HepG2 (cell line): Measurements from ENCODE around the gene SNU13. TPM values are rescaled to one million over a fixed set of nuclear protein-coding genes. Genes with fewer than 3 reads are reported as not detected.

Experiments used
- BCLAF1 ChIP-seq: fragments of 450-650 bp; IDR thresholded peaks from 2 replicates; pipeline ENCODE4 v1.6.1; 2017; ENCODE audit warnings: mild to moderate bottlenecking
- CAMTA2 ChIP-seq: sonication (generic); formaldehyde crosslinking; IDR thresholded peaks from 2 replicates; pipeline ENCODE4 v1.4.0; 2020; ENCODE audit warnings: mild to moderate bottlenecking, missing genetic modification reagents, borderline replicate concordance
- DRAP1 ChIP-seq: IDR thresholded peaks from 2 replicates; pipeline ENCODE4 v1.6.1; 2016; ENCODE audit warnings: missing genetic modification reagents, missing compliant biosample characterization
- ERF ChIP-seq: IDR thresholded peaks from 2 replicates; pipeline ENCODE4 v1.6.1; 2018; ENCODE audit warnings: missing biosample characterization, missing genetic modification reagents
- GABPB1 ChIP-seq: IDR thresholded peaks from 2 replicates; pipeline ENCODE4 v1.6.1; 2016; ENCODE audit warnings: mild to moderate bottlenecking, missing genetic modification reagents, moderate library complexity, missing compliant biosample characterization
- GATA4 ChIP-seq: sonication (generic); IDR thresholded peaks from 2 replicates; pipeline ENCODE4 v1.6.1; 2016; ENCODE audit warnings: antibody characterized with exemption, low read depth, borderline replicate concordance
- GATAD1 ChIP-seq: IDR thresholded peaks from 2 replicates; pipeline ENCODE4 v1.6.1; 2016; ENCODE audit warnings: missing genetic modification reagents, missing compliant biosample characterization
- HNRNPLL ChIP-seq: fragments of 200-400 bp; formaldehyde crosslinking; IDR thresholded peaks from 2 replicates; pipeline ENCODE4 v1.6.1; 2017; ENCODE audit warnings: mild to moderate bottlenecking, low read depth, low read length; ENCODE audit not compliant: poor library complexity, severe bottlenecking
- KMT2B ChIP-seq: IDR thresholded peaks from 2 replicates; pipeline ENCODE4 v1.6.1; 2016; ENCODE audit warnings: missing genetic modification reagents, missing compliant biosample characterization
- MED13 ChIP-seq: sonication (generic); formaldehyde crosslinking; IDR thresholded peaks from 2 replicates; pipeline ENCODE4 v1.5.0; 2020; ENCODE audit warnings: missing genetic modification reagents
- MEF2D ChIP-seq: sonication (generic); formaldehyde crosslinking; IDR thresholded peaks from 2 replicates; pipeline ENCODE4 v1.5.1; 2020; ENCODE audit warnings: mild to moderate bottlenecking, missing genetic modification reagents
- NAIF1 ChIP-seq: sonication (generic); formaldehyde crosslinking; IDR thresholded peaks from 2 replicates; pipeline ENCODE4 v1.5.0; 2020; ENCODE audit warnings: mild to moderate bottlenecking, missing genetic modification reagents, borderline replicate concordance
- POLR2AphosphoS5 ChIP-seq: IDR thresholded peaks from 2 replicates; pipeline ENCODE4 v1.6.1; 2012; ENCODE audit warnings: low read depth, low read length
- RFX1 ChIP-seq: fragments of 450-650 bp; IDR thresholded peaks from 2 replicates; pipeline ENCODE4 v1.6.1; 2017
- RFXAP ChIP-seq: sonication (generic); formaldehyde crosslinking; IDR thresholded peaks from 2 replicates; pipeline ENCODE4 v1.4.0; 2020; ENCODE audit warnings: missing genetic modification reagents, borderline replicate concordance
- SIN3A ChIP-seq: IDR thresholded peaks from 2 replicates; pipeline ENCODE4 v1.6.1; 2011; ENCODE audit warnings: low read depth, mild to moderate bottlenecking, control low read depth, low read length, borderline replicate concordance
- TEF ChIP-seq: sonication (generic); formaldehyde crosslinking; IDR thresholded peaks from 2 replicates; pipeline ENCODE4 v1.5.0; 2020; ENCODE audit warnings: missing genetic modification reagents
- THAP7 ChIP-seq: sonication (generic); formaldehyde crosslinking; IDR thresholded peaks from 2 replicates; pipeline ENCODE4 v1.8.1; 2023; ENCODE audit warnings: mild to moderate bottlenecking, missing genetic modification reagents
- ZBTB3 ChIP-seq: sonication (generic); formaldehyde crosslinking; IDR thresholded peaks from 2 replicates; pipeline ENCODE4 v1.4.0; 2020; ENCODE audit warnings: low read depth, mild to moderate bottlenecking, moderate library complexity, missing genetic modification reagents, borderline replicate concordance
- ZNF251 ChIP-seq: sonication (generic); formaldehyde crosslinking; IDR thresholded peaks from 2 replicates; pipeline ENCODE4 v1.9.0; 2021; ENCODE audit warnings: mild to moderate bottlenecking, missing genetic modification reagents
- ZNF276 ChIP-seq: sonication (generic); formaldehyde crosslinking; IDR thresholded peaks from 2 replicates; pipeline ENCODE4 v1.4.0; 2020; ENCODE audit warnings: mild to moderate bottlenecking, low read depth, missing genetic modification reagents
- ZNF558 ChIP-seq: sonication (generic); formaldehyde crosslinking; IDR thresholded peaks from 2 replicates; pipeline ENCODE4 v1.9.0; 2022; ENCODE audit warnings: mild to moderate bottlenecking, missing genetic modification reagents, borderline replicate concordance
- ZNF891 ChIP-seq: sonication (generic); formaldehyde crosslinking; IDR thresholded peaks from 2 replicates; pipeline ENCODE4 v1.5.0; 2020; ENCODE audit warnings: mild to moderate bottlenecking, missing genetic modification reagents
- ZSCAN22 ChIP-seq: sonication (generic); formaldehyde crosslinking; IDR thresholded peaks from 2 replicates; pipeline ENCODE4 v1.4.0; 2020; ENCODE audit warnings: mild to moderate bottlenecking, missing genetic modification reagents
- polyA plus RNA-seq, 8 experiments: library from polyadenylated mRNA; depleted of rRNA in 3 of 8; stranded (reverse) in 7 of 8; unstranded in 1 of 8; fragments of >200 nt; fragmentation: Illumina TruSeq in 4 of 8; extraction: Trizol in 4 of 8; gene quantifications; 2 replicates each; pipeline versions ENCODE4 v1.2.1 to v1.2.3, GENCODE V29; 2011 to 2016; ENCODE audit warnings: low read depth in 4 of 8, missing spikeins in 1 of 8, mixed read lengths in 1 of 8; ENCODE audit not compliant: insufficient read depth in 1 of 8
- total RNA-seq, 5 experiments: library from RNA; depleted of rRNA; stranded (reverse); fragments of >200 nt; fragmentation: Illumina TruSeq; extraction: Trizol; gene quantifications; 2 replicates each; pipeline ENCODE4 v1.2.3, GENCODE V29; 2016; ENCODE audit warnings: low read depth in 1 of 5

The SNU13 gene
- total and polyA plus RNA-seq, 2 of the 13 experiments (the other 11 are each of a cell fraction or from before 2014, with no cell fraction given): 203 to 287 TPM

GRCh38 chr22:41682033-41682807 is 6.4 kb downstream of the SNU13 start (continued):
- 0 out of 2 replicates have a peak, but pooled peaks have one; percentile 16 for TF ChIP-seq ZSCAN22 (CRISPR knock-in tag)
- TF ChIP-seq GATAD1 (CRISPR knock-in tag): peak; percentile 96
- TF ChIP-seq DRAP1 (CRISPR knock-in tag): peak; percentile 84
- TF ChIP-seq BCLAF1: no peak
- TF ChIP-seq TEF (CRISPR knock-in tag): no peak
- TF ChIP-seq SIN3A: peak; percentile 91; the same call in 1 of the 2 replicates
- TF ChIP-seq GATA4: peak; percentile 62; the same call in 1 of the 2 replicates
- peak; percentile 67; the same call in 1 of the 2 replicates for TF ChIP-seq ERF (CRISPR knock-in tag)
- TF ChIP-seq KMT2B (CRISPR knock-in tag): peak; percentile 99
- TF ChIP-seq CAMTA2: no peak
- peak; percentile 59; the same call in 1 of the 2 replicates for TF ChIP-seq ZNF891 (CRISPR knock-in tag)
- TF ChIP-seq POLR2AphosphoS5: peak; percentile 91
- peak; percentile 99 for TF ChIP-seq GABPB1 (CRISPR knock-in tag)
- 0 out of 2 replicates have a peak, but pooled peaks have one; percentile 26 for TF ChIP-seq THAP7 (CRISPR knock-in tag)
- no peak for TF ChIP-seq RFX1
- TF ChIP-seq RFXAP (CRISPR knock-in tag): peak; percentile 81; the same call in 1 of the 2 replicates
- no peak for TF ChIP-seq ZNF251 (CRISPR knock-in tag)
- TF ChIP-seq MED13 (CRISPR knock-in tag): no peak
- 0 out of 2 replicates have a peak, but pooled peaks have one; percentile 53 for TF ChIP-seq ZBTB3 (CRISPR knock-in tag)
- TF ChIP-seq HNRNPLL: peak; percentile 51
- 0 out of 2 replicates have a peak, but pooled peaks have one; percentile 73 for TF ChIP-seq NAIF1 (CRISPR knock-in tag)
- TF ChIP-seq MEF2D (CRISPR knock-in tag): 0 out of 2 replicates have a peak, but pooled peaks have one; percentile 29
- TF ChIP-seq ZNF276 (CRISPR knock-in tag): peak; percentile 56; the same call in 1 of the 2 replicates
- no peak for TF ChIP-seq ZNF558
